Measurements from ENCODE around the gene CDR2L. TPM values are rescaled to one million over a fixed set of nuclear protein-coding genes. Genes with fewer than 3 reads are reported as not detected.
A peak's percentile ranks its signal among the peaks of the same experiment; 100 is the strongest.
"Not testable (repeated sequence)": the region's sequence is repeated elsewhere in the genome, so short reads cannot be mapped to it uniquely, and the experiment has no call there.

Gene CDR2L
- total RNA-seq, 1 donor from 2014 or later: 1.2 TPM

DNA sequence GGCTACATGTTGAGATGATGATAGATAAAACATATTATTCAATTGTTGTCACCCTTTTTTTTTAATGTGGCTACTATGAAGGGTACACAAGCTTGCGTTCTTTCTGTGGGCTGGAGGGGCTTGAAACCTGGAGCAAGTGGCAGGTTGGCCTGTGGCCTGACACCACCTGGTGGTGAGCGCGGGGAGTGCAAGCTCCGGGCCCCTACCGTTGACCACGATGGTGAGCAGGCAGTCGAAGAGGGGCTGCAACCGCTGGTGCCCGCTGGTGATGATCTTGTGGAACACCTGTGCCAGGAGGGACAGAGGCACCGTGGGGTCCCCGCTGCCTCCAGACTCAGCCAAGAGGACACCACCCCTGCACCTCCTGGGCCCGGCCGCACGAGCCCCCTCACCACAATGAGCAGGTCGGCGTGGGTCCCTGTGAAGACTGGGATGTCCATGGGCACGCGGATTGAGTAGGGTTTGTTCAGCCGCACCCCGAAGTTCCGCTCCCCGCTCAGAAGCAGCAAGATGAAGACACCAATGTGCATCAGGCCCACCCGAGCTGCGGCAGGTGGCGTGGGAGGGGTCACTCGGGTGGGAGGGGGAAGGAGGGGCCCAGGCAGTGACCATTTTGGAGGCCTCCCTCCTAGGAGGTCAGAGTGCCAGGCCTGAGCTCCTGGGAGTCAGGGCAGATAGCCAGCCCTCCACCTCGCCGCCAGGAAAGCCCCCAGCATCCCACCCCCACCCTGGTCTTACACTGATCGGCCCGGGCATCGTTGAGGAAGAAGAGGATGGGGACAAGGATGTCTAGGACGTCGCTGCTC, 29.3 kb upstream of the CDR2L start:
- DNase-seq (ENCODE audit: low spot score): peak; percentile 69
- ATAC-seq: peak; percentile 76

DNA sequence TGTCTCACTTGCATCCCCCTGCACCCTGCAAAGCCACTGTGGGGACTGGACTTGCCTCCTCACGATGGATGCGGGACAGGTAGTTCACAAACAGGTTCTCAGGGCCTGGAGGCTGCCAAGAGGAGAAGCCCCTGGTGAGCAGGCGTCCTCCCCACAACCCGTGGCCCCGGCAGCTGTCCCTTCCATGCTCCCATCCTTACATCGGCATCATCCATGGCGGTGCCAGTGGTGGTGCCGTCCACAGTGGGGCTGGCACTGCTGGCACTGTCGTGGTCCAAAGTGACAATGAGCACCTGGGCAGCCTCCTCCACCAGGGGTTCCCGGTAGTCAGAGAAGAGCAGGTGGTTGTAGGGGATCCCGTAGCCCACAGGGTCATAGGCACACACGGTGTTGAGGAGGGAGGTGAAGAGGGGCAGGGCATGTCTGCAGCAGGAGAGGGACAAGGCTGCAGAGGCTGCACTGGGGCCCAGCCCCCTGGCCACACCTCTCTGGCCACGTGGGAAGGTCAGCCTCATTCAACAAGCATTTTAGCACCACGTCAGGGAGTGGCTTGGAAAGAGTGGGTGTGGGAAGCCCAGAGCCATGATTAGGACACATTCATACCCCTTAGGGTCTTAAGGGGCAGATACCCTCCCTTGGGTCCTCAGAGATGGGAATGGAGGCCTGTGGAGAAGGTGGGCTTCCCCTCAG, 27.5 kb upstream of the CDR2L start:
- ATAC-seq (no peak), DNase-seq (ENCODE audit: low spot score) (no peak)

DNA sequence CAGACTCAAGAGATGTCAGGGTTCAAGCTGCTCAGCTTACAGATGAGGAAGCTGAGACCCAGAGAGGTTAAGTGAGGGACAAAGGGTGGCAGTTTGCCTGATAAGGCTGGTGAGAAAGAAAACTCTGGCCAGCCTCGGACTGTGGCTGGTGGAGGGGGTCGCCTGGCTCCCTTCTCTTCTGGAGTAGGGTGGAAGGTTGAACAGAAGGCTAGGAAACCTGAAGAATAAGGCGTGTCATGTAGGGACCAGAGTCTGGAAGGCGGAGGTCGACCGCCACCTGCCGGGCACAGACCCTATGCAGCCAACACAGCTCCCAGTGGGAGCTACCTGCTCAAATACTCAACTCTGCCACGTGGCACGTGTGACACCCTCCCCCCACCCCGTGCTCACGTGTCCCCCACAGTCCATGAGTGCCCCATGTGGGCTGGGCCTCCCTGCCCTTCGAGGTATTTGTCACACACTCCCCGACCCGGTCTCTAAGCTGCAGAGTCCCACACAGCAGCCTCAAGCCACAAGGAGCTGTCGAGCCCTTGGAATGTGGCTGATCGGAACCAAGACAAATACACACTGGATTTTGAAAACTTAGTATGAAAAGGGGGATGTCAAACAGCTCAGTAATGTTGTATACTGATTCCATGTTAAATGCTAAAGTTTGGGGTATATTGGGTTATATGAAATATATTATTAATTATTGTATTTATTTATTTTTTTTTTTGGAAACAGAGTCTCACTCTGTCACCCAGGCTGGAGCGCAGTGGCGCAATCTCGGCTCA, 26.7 kb upstream of the CDR2L start:
- peak; percentile 53 for ATAC-seq
- no peak for DNase-seq (ENCODE audit: low spot score)

DNA sequence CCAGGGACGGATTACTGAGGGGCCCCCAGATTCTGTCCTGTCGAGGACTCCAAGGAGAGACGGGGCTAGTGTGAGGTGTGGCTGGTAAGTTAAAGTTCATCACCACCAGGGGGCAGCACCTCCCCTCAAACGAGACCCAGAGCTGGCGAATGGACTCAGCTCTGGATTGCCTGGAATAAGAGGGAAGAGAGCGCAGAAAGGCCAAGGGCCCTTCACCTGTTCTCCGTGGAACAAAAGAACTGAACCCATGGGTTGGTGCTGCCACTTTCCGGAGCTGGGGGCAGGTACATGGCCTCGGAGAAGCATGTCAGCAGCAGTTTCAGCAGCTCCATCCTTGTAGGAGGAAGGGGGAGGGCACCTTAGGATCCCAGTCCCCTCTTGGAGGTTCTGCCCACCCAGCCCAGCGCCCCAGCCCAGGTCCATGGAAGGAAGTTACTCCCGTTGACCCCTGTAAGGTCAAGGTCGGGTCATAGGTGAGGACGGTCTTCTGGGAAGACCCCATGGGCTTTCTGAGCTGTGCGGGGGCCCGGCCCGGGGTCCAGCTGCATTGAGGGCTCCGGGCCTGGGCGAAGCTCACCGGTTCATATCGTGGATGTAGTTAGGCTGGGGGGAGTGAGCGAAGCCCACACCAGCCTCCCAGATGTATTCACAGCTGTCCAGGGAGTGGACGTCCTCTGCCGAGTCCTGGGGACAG, 25.6 kb upstream of the CDR2L start:
- DNase-seq (ENCODE audit: low spot score) (peak; percentile 86), ATAC-seq (peak; percentile 90)

DNA sequence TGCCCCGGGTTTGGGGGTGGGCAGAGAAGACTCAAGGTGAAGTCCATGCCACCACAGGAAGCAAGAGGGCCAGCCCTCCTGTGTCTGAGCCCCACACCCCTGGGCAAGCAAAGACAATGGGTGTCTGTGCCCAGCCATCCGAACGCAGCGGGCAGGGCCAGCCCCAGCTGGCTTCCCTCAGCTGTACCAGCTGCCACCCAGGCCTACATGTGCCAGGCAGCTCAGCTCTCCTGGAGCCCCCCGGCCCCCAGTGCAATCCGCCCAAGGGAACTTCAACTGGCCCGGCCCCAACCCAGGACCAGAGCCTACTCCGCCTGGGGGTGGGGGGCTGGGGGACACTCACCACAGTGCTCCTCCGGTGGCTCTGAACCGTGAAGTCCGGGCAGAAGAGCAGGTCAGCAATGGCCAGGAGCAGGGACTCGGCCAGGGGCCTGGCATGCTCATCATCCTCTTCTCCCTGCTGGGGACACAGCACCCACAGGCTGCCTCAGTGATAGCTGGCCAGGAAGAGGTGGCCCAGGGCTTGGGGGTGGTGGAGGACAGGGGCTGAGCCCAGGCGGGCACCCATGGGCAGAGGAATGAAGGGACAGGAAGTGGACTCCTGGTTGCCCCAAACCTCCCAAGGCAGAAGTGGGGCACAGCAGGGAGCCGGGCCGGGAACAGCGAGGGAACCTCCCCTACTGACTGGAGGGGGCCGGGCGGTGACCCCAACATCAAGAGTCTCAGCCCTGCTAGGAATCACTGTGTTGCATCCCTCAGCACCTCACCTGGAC, 24.6 kb upstream of the CDR2L start:
- no peak for DNase-seq (ENCODE audit: low spot score)
- no peak for ATAC-seq

DNA sequence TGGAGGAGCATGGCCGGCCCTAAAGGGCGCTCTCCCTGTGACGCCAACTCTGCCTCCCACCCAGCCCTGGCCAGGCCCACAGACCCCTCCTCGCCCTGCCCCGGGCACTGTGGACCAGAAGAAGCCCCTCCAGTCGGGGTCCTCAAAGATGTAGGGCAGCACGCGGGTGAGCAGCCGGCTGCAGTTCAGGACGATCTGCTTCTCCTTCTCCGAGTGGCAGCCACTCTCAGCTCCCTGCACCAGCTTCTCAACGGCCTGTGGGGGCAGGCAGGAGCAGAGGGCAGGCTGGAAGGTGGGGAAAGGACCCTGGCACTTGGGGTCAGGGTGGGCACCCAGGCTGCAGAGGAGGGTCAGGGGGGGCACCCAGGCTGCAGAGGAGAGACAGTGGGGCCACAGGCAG, 23.8 kb upstream of the CDR2L start:
- DNase-seq (ENCODE audit: low spot score) (no peak), ATAC-seq (no peak)

DNA sequence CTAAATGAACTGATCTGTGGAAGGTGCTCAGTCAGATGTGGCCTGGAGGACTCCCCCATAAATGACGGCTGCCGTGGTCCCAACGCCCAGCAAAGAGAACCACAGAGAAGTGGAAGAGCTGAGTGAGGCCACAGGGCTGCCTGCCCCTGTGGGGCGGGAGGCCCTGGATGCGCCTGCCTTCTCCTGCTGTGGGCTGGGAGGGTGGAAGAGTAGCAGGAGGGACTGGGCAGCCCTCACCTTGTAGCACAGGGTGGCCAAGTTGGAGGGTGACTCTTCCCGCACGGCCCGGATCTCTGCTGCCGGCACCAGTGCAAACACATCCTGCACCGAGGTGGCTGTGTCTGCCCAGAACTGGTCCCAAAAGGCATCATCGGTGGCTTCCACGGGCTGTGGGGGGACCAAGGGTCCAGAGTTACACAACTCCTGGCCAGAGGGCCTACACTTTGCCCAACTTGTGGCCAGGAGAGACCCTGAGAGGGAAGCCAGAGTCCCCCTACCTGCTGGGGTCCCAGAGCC, 23.1 kb upstream of the CDR2L start:
- no peak for ATAC-seq
- no peak for DNase-seq (ENCODE audit: low spot score)

DNA sequence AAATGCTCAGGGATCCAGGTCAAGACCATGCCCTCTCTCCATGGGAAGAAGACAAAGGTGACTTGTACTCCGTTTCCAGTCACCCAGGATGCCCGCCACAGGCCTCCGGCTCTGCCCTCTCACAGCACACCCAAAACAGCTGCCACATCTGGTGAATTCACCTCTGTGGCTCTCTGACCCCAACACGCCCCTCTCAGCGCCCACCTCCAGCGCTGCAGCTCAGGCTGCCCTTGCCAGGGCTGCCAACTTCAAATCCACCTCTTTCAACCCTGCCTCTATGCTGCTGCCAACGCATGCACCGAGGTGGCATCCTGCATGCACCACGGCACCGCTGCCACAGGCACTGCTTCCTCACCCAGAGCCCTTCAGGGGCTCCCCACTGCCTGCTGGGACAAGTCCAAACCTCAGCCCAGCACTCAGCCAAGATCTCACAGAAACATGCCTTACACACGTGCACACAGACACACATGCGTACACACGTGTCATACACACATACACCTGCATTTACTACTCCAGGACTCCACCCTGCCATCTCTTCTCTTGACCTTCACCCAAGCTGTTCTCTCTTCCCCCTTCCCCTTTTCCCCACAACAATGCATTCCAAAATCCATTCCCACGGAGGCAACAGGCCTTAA, 22.3 kb upstream of the CDR2L start:
- ATAC-seq (no peak), DNase-seq (ENCODE audit: low spot score) (no peak)

DNA sequence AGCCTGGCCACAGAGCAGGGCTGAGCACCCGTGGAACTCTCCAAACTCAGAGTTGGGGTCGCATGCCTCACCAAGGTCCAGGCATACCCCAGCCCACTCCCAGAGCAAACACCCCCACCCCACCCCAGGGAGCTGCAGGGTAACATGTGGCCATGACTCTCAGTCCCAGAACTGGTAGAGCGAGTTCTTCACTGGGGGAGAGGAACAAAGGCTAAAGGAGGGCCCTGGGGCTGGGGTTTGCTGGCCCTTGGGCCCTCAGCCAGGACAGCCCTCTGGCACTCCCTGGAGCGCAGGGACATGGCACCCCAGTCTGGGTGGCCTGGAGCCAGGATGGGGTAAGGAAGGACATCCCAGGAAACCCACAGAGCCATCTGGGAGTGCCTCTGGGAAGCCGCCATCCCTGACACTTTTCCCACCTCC, 19.1 kb upstream of the CDR2L start:
- ATAC-seq: no peak
- DNase-seq (ENCODE audit: low spot score): no peak

DNA sequence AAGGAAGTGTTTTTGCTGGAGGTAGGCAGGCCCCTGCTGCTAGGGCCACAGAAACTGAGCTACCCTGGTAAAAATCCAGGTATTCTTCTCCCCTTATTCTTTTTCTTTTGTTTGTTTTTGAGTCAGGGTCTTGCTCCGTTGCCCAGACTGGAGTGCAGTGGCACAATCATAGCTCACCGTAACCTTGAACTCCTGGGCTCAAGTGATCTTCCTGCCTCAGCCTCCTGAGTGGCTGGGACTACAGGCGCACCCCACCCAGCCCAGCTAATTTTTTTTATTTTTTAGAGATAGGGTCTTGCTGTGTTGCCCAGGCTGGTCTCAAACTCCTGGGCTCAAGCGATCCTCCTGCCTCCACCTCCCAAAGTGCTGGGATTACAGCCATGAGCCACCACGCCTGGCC, 17.9 kb upstream of the CDR2L start:
- ATAC-seq; DNase-seq (ENCODE audit: low spot score): not testable (repeated sequence)

DNA sequence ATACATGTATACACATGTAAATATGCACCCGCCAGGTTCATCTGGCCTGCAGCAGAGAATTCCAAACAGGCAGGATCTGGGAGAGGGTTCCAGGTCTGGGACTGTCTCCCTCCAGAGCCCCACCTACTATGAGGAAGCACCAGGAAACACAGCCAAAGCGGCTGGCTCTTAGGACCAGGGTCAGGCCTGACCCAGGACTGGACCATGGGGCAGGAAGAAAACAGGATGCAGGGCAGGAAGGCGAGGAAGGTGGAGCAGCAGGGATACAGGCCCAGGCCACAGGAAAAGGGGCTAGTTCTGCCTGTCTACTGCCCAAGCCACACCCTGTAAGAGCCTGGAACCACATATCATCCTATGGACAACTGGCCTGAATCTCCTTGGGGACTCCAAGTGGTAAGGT, 17.0 kb upstream of the CDR2L start:
- no peak for DNase-seq (ENCODE audit: low spot score)
- ATAC-seq: peak; percentile 49

DNA sequence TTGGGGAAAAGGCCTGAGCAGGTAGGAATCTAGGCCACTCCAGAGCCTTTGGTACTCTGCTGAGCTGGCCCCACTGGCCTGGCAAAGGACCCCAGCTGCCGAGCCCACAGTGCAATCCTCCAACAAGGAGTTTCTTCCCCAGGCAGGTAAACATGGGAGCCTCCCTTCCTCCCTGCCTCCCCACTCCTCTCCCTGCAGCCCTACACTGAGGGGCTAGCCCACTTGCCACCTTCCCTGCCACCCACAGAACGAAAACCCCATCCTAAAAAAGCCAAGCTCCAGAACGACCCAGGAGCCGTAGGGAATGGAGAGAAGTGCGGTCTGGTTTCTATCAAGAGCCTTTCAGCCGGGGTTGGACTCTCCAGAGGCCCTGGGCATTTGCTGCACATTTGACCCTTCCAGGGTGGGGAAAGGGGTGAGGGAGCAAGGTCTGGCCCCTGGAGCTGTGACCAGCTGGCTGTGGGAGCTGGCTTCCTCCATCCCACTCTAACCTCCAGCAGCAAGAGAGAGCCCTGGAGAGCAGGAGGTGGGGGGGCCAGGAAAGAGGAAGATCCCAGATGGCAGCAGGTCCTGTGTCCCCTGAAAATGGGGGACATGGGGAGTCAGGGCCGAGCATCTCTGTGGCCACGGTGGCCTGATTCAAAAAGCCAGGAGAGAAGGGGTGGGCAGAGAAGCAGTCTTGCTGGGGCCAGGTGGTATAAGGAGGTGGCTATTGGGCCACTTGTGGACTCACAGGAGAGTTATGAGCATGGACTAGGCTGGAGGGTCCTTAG, 16.2 kb upstream of the CDR2L start:
- ATAC-seq (no peak), DNase-seq (ENCODE audit: low spot score) (no peak)

DNA sequence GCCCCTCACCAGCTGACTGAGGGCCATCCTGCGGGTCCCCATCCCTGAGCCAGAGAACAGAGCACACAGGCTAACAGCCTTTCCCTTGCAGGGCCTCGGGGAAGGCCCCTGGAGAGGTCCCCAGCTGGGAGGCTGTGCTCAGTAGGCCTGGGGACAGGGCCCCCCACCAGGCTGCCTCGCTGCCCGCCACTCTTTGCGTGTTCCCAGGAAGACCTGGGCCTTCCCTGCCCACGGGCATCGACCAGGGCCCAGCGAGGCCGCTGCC, 15.7 kb upstream of the CDR2L start:
- ATAC-seq: no peak
- no peak for DNase-seq (ENCODE audit: low spot score)

DNA sequence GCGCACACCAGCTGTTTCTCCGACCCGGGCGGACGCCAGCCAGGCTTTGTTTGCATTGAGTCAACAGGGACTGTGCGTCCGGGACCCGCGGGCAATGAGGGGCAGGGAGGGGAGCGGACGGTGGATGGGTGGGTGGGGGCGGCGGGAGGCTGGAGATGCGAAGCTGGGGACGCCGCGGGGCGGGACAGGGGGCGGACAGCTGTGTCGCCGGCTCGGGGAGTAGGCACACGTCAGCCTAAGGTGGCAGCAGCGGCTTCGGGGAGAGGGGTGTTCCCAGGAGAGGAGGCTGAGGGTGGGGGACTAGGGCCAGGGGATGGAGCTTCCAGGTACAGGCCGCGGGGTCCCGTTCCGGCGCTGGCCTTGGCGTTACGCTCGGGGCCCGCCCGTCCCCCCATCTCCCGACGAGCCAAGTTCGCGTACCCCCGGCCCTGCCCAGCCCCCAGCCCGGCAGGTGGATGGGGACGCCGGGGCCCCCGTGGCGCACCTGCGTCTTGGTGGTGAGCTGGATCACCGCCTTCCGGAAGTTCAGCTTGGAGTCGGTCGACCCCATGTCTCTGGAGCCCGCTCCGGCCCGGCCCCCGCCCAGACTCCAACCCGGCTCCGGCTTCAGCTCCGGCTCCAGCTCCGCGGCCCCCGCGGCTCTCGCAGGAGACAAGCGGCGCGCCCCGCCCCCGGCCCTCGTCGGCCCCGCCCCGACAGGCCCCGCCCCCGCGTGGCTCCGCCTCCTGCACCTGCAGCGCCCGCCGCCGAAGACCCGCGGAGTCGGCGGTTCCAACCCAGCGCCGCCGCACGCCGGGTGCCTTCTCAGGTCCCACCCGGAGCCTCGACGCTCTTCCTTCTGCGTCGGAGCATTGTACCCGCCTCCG, 15.1 kb upstream of the CDR2L start, which contains the start of gene HID1:
TSS of gene HID1 (minus strand) at position 653 of the 866 bp plus-strand sequence. CDS start at position 550, 103 bp downstream.
- DNase-seq (ENCODE audit: low spot score) (peak; percentile 57), ATAC-seq (peak; percentile 76)

DNA sequence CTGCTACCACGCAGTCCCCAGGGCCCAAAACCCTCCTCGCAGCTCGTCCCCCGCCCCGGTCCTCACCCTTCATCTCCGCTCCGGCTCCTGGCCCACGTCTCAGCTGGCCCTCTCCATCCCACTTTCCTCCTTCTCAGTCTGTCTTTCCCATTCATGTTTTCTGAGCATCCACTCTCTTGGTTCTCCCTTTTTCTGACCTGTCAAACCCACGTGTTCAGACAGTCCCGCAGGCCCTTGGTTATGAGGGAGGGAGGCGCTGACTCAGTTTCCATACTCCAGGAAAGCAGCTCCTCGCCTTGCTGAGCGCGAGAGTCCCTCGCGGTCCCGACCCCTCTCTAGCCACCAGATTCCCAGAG, 14.5 kb upstream of the CDR2L start:
- no peak for ATAC-seq
- DNase-seq (ENCODE audit: low spot score): no peak

DNA sequence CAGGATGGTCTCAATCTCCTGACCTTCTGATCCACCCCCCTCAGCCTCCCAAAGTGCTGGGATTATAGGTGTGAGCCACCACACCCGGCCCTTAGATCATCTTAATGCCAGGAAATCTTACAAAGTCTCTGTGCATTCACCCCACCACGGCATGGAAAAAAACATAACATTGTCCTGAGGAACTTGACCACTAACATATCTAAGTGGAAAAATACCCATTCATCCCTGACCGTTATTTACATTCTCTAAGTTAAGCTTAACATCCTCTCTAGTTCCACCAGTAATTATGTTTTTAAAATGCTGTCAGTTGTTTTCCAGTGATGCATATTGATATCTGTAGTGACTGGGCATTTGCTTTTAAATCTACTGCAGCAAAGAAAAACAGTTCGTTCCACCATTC, 11.5 kb upstream of the CDR2L start:
- ATAC-seq: no peak
- no peak for DNase-seq (ENCODE audit: low spot score)

DNA sequence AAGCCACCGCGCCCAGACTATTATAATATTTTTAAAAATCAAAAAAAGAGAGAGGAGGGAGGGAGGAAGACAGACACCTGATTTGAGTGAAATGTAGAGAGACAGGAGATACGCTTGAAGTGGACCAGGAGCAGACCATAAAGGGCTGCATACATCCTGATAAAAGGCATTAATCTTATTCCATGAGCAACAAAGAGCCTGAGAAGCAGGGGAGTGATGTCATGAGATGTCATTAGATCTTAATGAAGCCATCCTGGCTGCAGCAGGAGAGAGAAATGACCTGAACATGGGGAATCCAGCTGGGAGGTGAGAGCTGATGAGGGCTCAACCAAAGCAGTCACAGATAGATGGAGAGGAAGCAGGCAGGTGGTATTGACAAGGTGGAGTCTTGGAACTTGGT, 9.6 kb upstream of the CDR2L start:
- DNase-seq (ENCODE audit: low spot score): no peak
- ATAC-seq: no peak

DNA sequence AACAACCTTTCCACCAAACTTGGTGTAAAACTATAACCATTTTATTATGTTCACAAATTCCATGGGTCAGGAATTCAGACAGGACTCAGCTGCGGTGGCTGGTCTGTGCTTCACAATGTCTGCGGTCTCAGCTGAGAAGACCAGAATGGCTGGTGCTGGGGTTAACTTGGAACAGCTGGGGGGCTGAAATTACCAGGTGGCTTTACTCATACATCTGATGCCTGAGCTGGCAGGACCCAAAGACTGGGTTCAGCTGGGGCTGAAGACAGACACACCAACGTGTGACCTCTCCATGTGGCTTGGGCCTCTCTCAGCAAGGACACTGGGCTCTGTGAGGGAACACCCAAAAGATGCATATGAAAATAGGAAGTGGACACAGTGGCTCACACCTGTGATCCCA, 9.2 kb upstream of the CDR2L start:
- no peak for DNase-seq (ENCODE audit: low spot score)
- no peak for ATAC-seq

Data from left lobe of liver (tissue), 2 donors.